GM18511 (cell line): ENCODE data around the gene CA5A.
"Not testable (repeated sequence)": the region's sequence is repeated elsewhere in the genome, so short reads cannot be mapped to it uniquely, and the experiment has no call there.

Experiments used
- ATAC-seq: cut with Tn5 transposase; IDR thresholded peaks from one replicate; pipeline ENCODE4 v1.9.1; 2021; ENCODE audit warnings: mild to moderate bottlenecking, moderate library complexity; ENCODE audit not compliant: unreplicated experiment

CA5A gene

GRCh38 chr16:87926246-87927194 is 9.8 kb downstream of the CA5A start:
- no peak for ATAC-seq

DNA sequence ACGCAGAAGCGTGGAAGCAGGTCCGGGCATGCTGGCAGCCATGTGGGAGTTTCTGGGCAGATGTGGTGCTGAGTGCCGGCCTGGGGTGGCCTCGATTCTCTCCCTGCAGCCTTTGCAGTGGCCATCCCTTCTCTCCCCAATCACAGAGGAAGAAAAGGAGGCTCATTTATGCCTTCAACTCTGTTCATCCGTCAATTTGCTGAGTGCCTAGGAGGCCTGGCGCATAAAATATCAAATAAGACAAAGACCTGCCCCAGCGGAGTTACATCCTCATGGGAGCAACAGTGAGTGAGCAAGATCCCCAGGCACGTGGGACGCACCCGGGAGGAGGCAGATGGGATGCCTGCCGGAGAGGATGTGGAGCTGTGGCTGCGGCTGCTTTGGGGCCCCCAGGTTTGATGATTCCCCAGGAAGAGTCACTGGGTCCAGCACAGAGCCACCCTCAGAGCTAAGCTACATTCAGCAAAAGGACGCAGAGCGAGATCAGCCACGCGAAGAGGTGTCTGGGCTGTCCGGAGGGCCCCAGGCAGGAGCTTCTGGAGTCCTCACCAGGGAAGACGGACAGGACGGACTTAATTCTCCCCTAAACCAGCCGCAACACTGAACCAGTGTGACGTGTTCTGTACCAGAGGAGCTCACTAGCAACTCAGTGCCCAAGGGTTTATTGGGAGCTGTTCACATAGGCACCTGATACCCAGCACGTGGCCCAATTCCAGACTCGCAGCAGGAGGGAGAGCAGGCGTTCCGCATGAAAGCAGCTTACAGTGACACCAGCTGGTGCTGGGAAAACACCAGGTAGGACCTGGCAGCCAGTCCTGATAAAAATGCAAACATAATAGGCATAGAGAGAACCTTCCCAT is 11.3 kb downstream of the CA5A start:
- ATAC-seq: no peak

GRCh38 chr16:87924041-87924810 is 12.1 kb downstream of the CA5A start:
- peak; percentile 72 for ATAC-seq

DNA sequence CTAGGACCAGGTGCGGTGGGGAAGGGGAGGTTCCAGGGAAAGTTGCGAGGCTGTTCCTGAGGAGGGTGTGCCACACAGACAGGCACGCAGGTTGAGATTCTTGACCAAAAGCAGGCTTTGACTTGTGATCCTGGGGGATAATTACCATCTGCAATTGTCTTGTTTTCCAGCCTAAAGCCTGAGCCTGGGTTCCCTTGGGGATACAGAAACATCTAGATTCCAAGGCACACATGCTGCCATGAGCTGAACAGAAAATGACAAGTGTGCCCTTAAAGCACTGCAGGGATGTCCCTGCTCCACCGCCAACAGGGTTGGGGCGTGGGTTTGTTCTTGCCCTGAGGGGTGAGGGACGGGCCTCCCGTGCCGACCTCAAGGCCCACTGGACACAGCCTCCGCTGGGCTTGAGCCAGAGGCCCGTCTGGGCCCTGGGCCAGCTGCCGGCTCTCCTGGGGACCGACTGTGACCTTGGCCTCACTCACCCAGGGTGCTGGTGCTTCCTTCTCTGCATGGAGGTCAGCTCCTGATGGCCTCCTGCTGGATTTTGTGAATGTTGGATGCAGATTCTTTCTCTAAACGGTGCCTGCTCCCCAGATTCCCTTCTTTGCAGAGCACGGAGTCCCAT is 14.0 kb downstream of the CA5A start:
- no peak for ATAC-seq

GRCh38 chr16:87921236-87921773 is 15.0 kb downstream of the CA5A start:
- no peak for ATAC-seq

DNA sequence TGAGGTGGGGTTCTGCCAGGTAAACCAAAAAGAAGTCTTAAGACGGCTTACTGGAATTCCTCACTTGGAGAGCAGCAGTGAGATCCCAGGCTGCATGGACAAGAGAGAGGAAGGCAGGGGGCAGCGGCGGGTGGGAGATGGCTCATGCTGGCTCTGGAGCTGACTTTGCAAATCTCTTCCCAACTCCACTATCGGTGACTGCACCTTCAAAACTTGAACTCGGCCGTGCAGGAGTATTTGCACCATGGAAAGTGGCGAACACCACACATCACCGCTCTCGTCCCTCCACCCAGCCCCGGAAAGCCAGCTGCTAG is 16.7 kb downstream of the CA5A start:
- no peak for ATAC-seq

DNA sequence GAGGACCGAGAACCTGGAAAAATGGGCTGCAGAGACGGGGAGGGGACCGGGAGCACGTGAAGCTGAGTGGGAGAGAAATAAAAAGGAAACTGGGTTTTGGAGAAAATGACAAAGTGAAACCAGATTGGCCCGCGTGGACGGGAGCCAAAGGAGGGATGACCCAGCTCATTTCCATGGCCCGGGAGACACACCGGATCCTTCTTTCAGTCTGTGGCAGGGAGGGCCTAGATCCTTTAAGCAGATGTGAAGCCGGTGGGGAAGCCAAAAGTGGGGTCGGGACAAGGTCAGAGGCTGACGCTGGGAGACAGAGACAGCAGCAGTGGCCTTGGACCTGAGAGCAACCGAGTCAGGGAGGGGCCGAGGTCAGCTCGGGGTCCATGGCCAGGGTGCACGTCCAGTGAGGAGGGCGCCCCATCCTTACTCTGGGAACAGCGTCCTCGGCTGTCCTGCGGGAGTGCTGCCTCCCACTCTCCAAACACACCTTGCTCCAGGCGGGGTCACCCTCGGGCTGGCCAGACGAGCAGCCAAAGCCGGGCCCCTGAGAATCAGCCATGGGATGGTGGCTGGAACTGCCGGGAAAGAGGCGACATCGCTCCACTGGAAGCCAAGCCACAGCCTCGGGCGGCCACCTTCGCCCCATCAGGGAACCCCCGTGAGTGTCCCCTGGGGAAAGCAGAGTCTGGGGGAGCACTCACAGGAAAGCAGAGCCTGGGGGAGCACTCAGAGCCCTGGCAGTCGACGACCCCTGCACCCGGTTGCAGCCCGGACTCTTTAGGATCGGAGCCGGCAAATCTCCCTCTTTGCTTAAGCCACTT is 17.3 kb downstream of the CA5A start:
- no peak for ATAC-seq

- no peak for ATAC-seq
Measured at GRCh38 chr16:87918338-87918737, 18.0 kb downstream of the CA5A start.

- ATAC-seq: no peak
Measured at GRCh38 chr16:87917503-87917902, 18.8 kb downstream of the CA5A start.

GRCh38 chr16:87914812-87915211 is 21.5 kb downstream of the CA5A start:
- ATAC-seq: no peak

GRCh38 chr16:87914021-87914725 is 22.2 kb downstream of the CA5A start:
- not testable (repeated sequence) for ATAC-seq

GRCh38 chr16:87912691-87913090 is 23.6 kb downstream of the CA5A start:
- ATAC-seq: not testable (repeated sequence)

DNA sequence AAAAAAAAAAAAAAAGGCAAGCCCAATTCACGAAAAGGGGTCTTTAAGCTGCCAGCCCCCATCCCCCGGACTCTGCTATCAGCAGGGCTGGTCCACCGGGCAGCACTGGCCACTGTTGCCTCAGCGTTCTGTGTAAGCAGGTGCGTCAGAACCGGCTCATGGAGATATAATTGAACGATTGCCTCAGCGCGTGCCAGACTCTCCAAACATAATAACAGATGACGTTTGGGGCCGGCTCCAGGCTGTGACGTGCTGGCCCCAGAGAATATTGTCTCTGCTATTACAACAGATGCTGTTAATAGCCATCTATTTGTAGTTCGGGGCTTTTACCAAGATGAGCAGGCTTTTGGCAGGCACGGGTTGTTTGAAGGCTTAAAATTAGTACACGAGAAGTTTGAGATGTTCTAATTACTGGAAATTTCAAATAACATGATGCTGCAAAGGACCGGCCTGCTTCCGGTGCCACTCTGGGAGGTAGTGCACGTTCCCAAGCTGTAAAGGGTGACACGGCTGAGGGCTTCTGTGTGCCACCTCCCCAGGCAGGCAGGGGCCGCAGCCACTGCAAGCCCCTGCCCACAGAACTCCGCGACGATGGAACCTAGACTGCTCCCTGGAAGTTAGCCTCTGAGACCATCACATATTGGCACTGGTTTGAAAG is 25.1 kb downstream of the CA5A start:
- not testable (repeated sequence) for ATAC-seq

DNA sequence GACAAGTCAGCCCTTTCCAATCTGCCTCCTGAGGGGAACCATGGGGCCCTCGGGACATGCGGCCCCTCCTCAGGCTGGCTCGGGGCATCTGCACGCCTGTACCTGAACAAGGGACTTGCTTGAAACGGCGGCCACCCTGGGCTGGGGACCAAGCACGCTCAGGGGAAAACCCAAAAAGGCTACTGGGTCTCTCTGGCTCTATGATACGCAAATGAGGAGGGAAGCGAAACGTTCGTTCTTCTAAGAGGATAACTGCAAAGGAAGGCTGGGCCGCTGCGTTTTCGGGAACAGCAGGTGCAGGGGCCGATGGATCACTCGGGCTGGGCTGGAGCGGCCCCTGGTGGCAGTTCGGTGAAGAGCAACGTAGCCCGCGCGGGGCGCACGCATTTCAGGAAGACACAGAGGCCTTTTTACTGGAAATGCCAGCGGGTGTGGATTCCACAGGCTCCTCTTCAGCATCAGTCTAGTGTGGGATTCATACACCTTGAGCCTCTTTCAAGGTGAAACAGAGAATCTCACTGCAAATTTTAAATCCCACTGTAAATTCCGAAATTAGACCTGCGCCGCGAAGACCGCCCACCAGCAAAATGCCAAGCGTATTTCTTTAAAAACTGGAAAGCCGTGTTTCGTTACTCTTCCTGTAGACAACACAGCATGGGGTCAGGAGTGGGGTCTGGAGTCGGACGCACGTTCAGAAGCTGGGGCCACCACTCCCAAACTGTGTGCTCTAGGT is 27.0 kb downstream of the CA5A start:
- ATAC-seq: peak; percentile 88

GRCh38 chr16:87908101-87908500 is 28.2 kb downstream of the CA5A start:
- ATAC-seq: not testable (repeated sequence)

GRCh38 chr16:87905521-87905920 is 30.8 kb downstream of the CA5A start:
- not testable (repeated sequence) for ATAC-seq

GRCh38 chr16:87904963-87905362 is 31.4 kb downstream of the CA5A start:
- ATAC-seq: not testable (repeated sequence)

DNA sequence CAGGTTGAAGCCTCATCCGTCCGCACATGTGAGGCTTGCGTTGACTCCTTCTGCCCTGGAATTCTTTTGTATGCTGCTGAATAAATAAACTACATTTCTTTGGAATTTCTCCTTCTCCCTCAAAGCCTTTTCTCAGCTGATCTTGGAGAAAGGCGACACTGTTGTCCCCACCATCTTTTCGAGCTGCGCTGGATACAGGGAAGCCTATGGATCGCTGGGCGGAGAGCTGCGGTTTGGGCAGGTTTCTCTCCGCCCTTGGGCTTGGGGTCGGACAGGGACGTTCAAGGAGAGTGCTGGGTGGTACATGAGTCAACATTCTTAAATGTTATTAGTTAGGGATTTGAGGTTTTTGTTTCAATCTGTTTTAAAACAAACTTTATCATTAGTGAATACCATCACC is 35.8 kb downstream of the CA5A start:
- not testable (repeated sequence) for ATAC-seq
